GM12878 (cell line): ENCODE data around the gene CASP8. TPM values are rescaled to one million over a fixed set of nuclear protein-coding genes. Genes with fewer than 3 reads are reported as not detected.
"Not testable (repeated sequence)": the region's sequence is repeated elsewhere in the genome, so short reads cannot be mapped to it uniquely, and the experiment has no call there.

Experiments used
- ATAC-seq: fragments of 200-7000 bp; cut with Tn5 transposase; 3 replicates; pipeline ENCODE4 v1.9.1; 2020; ENCODE audit warnings: mild to moderate bottlenecking, moderate library complexity
- BruUV-seq: library from RNA; stranded (reverse); fragments of 400-500 nt; replicated peaks from 2 replicates; lab custom pipeline; 2021; lab: Mats Ljungman, UMichigan
- CTCF ChIA-PET: fragments of 300-600 bp; sonication (Branson Sonifier 250); formaldehyde crosslinking; extraction: SDS; loops from one replicate; lab custom pipeline; 2021; ENCODE audit warnings: inconsistent platforms; lab: Yijun Ruan, JAX
- POLR2A ChIA-PET: fragments of 350-600 bp; formaldehyde crosslinking; extraction: SDS; loops from one replicate; lab custom pipeline; 2021; ENCODE audit warnings: inconsistent platforms; lab: Charles Lee
- RAD21 ChIA-PET: fragments of 300-600 bp; sonication (Branson Sonifier 250); formaldehyde crosslinking; loops from one replicate; lab custom pipeline; 2023; ENCODE audit warnings: antibody characterized with exemption; ENCODE audit not compliant: unreplicated experiment; lab: Charles Lee
- SMC1A ChIA-PET: fragments of 300-600 bp; sonication (Branson Sonifier 250); formaldehyde crosslinking; loops from one replicate; lab custom pipeline; 2023; ENCODE audit not compliant: unreplicated experiment, uncharacterized antibody; lab: Charles Lee
- DNase-seq: peaks from one replicate; pipeline ENCODE4 v3.0.0-alpha.2; 2011; ENCODE audit warnings: low read depth, low spot score
- FAIRE-seq: peaks from 3 replicates; lab custom pipeline; 2011; peaks lifted over from hg19 to GRCh38; lab: Jason Lieb, UNC
- H2AFZ ChIP-seq: 2 replicates; pipeline ENCODE4 v1.6.0; 2011; ENCODE audit warnings: low read depth, low read length, control low read depth; ENCODE audit not compliant: control insufficient read depth
- H3K27ac ChIP-seq: 2 replicates; pipeline ENCODE4 v1.5.1; 2011; ENCODE audit warnings: control low read depth; ENCODE audit not compliant: control insufficient read depth, insufficient read depth
- H3K27me3 ChIP-seq, 2 experiments: replicated peaks in 1 of 2; 2 replicates each; pipeline versions ENCODE4 v1.6.0 to v1.6.1; 2011; ENCODE audit warnings: low read length in 1 of 2; ENCODE audit not compliant: control insufficient read depth in 2 of 2, insufficient read depth in 2 of 2
- H3K36me3 ChIP-seq, 2 experiments: 2 replicates each; pipeline ENCODE4 v1.5.1; 2011; ENCODE audit warnings: low read length in 1 of 2; ENCODE audit not compliant: control insufficient read depth in 2 of 2, insufficient read depth in 2 of 2
- H3K4me1 ChIP-seq: 2 replicates; pipeline ENCODE4 v1.6.1; 2011; ENCODE audit warnings: mild to moderate bottlenecking, low read length, moderate library complexity, mixed read lengths; ENCODE audit not compliant: control insufficient read depth, insufficient read depth
- H3K4me2 ChIP-seq: 2 replicates; pipeline ENCODE4 v1.6.0; 2011; ENCODE audit warnings: control low read depth; ENCODE audit not compliant: control insufficient read depth, insufficient read depth
- H3K4me3 ChIP-seq: fragments of 200-600 bp; sonication (generic); 2 replicates; pipeline ENCODE4 v1.5.1; 2016
- H3K79me2 ChIP-seq: 2 replicates; pipeline ENCODE4 v1.6.0; 2011; ENCODE audit warnings: low read length; ENCODE audit not compliant: control insufficient read depth, insufficient read depth
- H3K9ac ChIP-seq: 2 replicates; pipeline ENCODE4 v1.8.0; 2011; ENCODE audit warnings: low read length, control low read depth, mixed read lengths; ENCODE audit not compliant: control insufficient read depth, insufficient read depth
- H3K9me3 ChIP-seq: replicated peaks from 3 replicates; pipeline ENCODE4 v1.5.1; 2011; ENCODE audit warnings: mild to moderate bottlenecking, low read length; ENCODE audit not compliant: control insufficient read depth, insufficient read depth
- H4K20me1 ChIP-seq: 2 replicates; pipeline ENCODE4 v1.6.0; 2011; ENCODE audit not compliant: control insufficient read depth, insufficient read depth
- WRNIP1 ChIP-seq: IDR thresholded peaks from 2 replicates; pipeline ENCODE4 v1.6.1; 2011; ENCODE audit warnings: low read depth, low read length, improper control_type of control experiment, borderline replicate concordance
- WGBS: methylation state at CpG from one replicate; pipeline ENCODE4 v1.1.6; 2016; ENCODE audit warnings: low lambda C conversion rate; ENCODE audit not compliant: insufficient replicate concordance, insufficient coverage; ENCODE audit errors: missing lambda C conversion rate; 5-methylcytosine and 5-hydroxymethylcytosine counted together
- in situ Hi-C: fragments of 300-500 bp; cut with MboI; formaldehyde crosslinking; loops from 9 replicates; pipeline ENCODE4 v1.14.3; 2018; ENCODE audit warnings: mixed read lengths
- intact Hi-C: fragments of 100-400 bp; cut with micrococcal nuclease; formaldehyde crosslinking; loops from one replicate; pipeline ENCODE4 v1.14.2; 2022; ENCODE audit not compliant: unreplicated experiment
- polyA plus RNA-seq, 11 experiments: library from polyadenylated mRNA; depleted of rRNA in 4 of 11; unstranded in 6 of 11; stranded (reverse) in 5 of 11; fragments of >200 nt; fragmentation: Nextera tagmentation in 4 of 11; fragmentation: Illumina TruSeq in 1 of 11; extraction: Ambion mirVana in 4 of 11; extraction: Trizol in 1 of 11; gene quantifications; 1 replicate in 1 of 11; 2 replicates in 10 of 11; pipeline versions ENCODE4 v1.2.1 to v1.2.3, GENCODE V29; 2011 to 2016; ENCODE audit warnings: inconsistent platforms in 2 of 11, missing spikeins in 2 of 11, low read depth in 1 of 11
- total RNA-seq, 4 experiments: library from RNA; depleted of rRNA in 3 of 4; stranded (reverse); fragments of >200 nt in 3 of 4; fragmentation: Illumina TruSeq in 1 of 4; extraction: Trizol in 1 of 4; gene quantifications; 2 replicates each; pipeline versions ENCODE4 v1.2.1 to v1.2.3, GENCODE V29; 2013 to 2021
- TF ChIP-seq, protein P1 (sequence below): fragments of 450-650 bp; formaldehyde crosslinking; IDR thresholded peaks from 2 replicates; pipeline ENCODE4 v1.4.0; 2022; ENCODE audit warnings: mild to moderate bottlenecking, moderate library complexity

The CASP8 gene
- total and polyA plus RNA-seq, 10 of the 15 experiments (the other 5 are each of a cell fraction or from before 2014, with no cell fraction given), result 18.6 to 54.1 (median 39.9) TPM

- ChIA-PET POLR2A (no interaction called here), SMC1A (interaction anchor here (1.0 to 1.9 kb wide), 6 partner anchors 13 to 98 kb away, joined by 3 to 6 read pairs (median 4); no protein-coding TSS in a partner anchor), CTCF (interaction anchor here (1.1 to 1.4 kb wide), 2 partner anchors 19 to 66 kb away, joined by 4 to 8 read pairs; no protein-coding TSS in a partner anchor), RAD21 (interaction anchor here (0.9 kb wide), 1 partner anchor 62 kb away, joined by 3 read pairs; no protein-coding TSS in a partner anchor)
- 29% methylated on average over 3 of the region's 3 CpGs for WGBS
- Histone ChIP-seq H3K36me3 (no peaks in the 10 kb centered on the region), H2AFZ (no peak overlapping the region), H3K27ac (no peak overlapping the region), H3K27me3 (no peaks in the 10 kb centered on the region), H3K9ac (no peak overlapping the region), H3K79me2 (no peaks in the 10 kb centered on the region), H3K4me1 (no peaks in the 10 kb centered on the region), H4K20me1 (no peaks in the 10 kb centered on the region), H3K4me3 (no peak overlapping the region), H3K9me3 (no peaks in the 10 kb centered on the region; the same call in 2 of the 3 replicates), H3K4me2 (no peak overlapping the region)
- FAIRE-seq, result no peak
- intact Hi-C loops, result no loop called here
- TF ChIP-seq, protein P1, sequence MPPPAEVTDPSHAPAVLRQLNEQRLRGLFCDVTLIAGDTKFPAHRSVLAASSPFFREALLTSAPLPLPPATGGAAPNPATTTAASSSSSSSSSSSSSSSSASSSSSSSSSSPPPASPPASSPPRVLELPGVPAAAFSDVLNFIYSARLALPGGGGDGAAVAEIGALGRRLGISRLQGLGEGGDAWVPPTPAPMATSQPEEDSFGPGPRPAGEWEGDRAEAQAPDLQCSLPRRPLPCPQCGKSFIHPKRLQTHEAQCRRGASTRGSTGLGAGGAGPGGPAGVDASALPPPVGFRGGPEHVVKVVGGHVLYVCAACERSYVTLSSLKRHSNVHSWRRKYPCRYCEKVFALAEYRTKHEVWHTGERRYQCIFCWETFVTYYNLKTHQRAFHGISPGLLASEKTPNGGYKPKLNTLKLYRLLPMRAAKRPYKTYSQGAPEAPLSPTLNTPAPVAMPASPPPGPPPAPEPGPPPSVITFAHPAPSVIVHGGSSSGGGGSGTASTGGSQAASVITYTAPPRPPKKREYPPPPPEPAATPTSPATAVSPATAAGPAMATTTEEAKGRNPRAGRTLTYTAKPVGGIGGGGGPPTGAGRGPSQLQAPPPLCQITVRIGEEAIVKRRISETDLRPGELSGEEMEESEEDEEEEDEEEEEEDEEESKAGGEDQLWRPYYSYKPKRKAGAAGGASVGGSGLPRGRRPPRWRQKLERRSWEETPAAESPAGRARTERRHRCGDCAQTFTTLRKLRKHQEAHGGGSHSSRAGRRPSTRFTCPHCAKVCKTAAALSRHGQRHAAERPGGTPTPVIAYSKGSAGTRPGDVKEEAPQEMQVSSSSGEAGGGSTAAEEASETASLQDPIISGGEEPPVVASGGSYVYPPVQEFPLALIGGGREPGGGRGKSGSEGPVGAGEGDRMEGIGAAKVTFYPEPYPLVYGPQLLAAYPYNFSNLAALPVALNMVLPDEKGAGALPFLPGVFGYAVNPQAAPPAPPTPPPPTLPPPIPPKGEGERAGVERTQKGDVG (CRISPR knock-in tag), result no peak
- TF ChIP-seq WRNIP1, result no peak
- no TSS peak for BruUV-seq
- ATAC-seq, result no peak
- no peak for DNase-seq
- in situ Hi-C loops, result no loop called here
These were observed 38.2 kb downstream of the CASP8 start for GRCh38 chr2:201298462-201299052.

DNA sequence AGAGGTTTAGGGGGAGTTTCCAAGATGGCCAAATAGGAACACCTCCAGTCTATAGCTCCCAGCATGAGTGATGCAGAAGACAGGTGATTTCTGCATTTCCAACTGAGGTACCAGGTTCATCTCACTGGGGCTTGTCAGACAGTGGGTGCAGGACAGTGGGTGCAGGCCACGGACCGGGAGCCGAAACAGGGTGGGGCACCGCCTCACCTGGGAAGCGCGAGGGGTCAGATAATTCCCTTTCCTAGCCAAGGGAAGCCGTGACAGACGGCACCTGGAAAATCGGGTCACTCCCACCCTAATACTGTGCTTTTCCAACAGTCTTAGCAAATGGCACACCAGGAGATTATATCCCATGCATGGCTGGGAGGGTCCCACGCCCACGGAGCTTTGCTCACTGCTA lies 39.6 kb downstream of the CASP8 start:
- ATAC-seq, result not testable (repeated sequence)
- CTCF ChIA-PET, result interaction anchor here (0.6 to 1.4 kb wide), 2 partner anchors 20 to 1270 kb away, joined by 3 to 4 read pairs; no protein-coding TSS in a partner anchor

More for the DNA sequence above, 39.6 kb downstream of the CASP8 start:
- H3K27ac ChIP-seq, H3K36me3 ChIP-seq, H3K27me3 ChIP-seq, BruUV-seq, FAIRE-seq, H4K20me1 ChIP-seq, H3K4me2 ChIP-seq, H3K9ac ChIP-seq, H2AFZ ChIP-seq, H3K9me3 ChIP-seq, in situ Hi-C loops, H3K4me3 ChIP-seq, DNase-seq, H3K79me2 ChIP-seq, RAD21 ChIA-PET, H3K4me1 ChIP-seq, intact Hi-C loops: not testable (repeated sequence)
- SMC1A ChIA-PET, result interaction anchor here (1.4 to 1.9 kb wide), 2 partner anchors 14 to 15 kb away, joined by 3 to 6 read pairs; no protein-coding TSS in a partner anchor
- POLR2A ChIA-PET, result interaction anchor here (1.0 kb wide), 1 partner anchor 45 kb away, joined by 3 read pairs; no protein-coding TSS in a partner anchor
- WGBS, result 72% methylated on average over 11 of the region's 11 CpGs
